ENCODE measurements around the gene LPIN3.

LPIN3 gene

DNA sequence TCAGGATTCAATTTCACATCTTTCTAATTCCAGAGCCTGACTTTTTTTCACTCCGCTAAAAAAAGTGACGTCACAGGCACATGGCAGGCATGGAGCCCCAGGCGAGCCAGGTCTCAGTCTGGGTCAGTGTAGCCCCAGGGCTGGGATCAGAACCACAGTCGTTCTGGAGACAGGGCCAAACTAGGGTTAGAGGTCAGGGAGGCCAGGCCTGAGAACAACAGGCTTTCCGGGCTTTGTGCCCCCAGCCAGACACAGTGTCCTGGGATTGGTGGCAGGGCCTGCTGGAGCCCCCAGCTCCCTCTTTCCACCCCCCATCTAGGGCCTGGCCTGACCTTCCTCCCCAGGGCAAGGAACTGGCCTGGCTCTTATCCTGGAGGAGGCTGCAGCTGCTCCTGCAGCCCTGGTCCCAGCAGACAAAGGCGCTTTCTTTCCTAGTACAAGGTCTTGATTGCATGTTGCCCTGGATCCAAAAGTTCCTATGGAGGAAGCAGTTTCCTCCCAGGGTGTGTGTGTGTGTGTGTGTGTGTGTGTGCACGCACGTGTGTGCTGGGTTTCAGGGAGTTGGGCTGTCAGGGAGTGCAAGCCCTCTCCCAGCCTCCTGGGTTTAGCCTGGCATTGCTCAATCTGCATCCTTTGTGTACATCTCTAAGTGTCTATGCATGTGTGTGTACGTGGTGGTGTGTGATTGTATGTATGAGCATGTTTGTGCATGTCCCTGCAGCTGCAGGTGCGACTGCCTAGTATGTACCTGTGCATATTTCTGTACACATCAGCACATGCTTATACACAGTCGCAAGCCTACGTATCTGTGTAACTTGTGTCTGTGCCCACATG is 52.5 kb downstream of the LPIN3 start:
- peak; percentile 72 for DNase-seq (ENCODE audit: low spot score)

DNA sequence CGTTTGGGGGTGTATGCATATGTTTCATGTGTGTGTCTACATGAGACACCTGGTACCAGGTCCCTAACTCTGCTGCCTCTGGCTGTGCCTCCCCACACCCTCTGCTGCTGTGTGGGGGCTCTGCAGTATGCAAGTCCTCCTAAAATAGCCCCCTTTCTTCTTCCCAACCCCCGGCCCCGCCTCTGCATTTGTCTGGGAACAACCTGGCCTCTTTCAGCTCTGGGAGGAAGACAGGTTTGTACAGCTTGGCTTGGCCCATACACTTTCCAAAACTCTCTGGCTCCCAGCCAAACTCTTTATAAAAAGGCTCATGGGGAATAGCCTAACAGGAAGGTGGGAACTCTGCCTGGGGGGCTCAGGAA is 53.1 kb downstream of the LPIN3 start:
- no peak for DNase-seq (ENCODE audit: low spot score)

DNA sequence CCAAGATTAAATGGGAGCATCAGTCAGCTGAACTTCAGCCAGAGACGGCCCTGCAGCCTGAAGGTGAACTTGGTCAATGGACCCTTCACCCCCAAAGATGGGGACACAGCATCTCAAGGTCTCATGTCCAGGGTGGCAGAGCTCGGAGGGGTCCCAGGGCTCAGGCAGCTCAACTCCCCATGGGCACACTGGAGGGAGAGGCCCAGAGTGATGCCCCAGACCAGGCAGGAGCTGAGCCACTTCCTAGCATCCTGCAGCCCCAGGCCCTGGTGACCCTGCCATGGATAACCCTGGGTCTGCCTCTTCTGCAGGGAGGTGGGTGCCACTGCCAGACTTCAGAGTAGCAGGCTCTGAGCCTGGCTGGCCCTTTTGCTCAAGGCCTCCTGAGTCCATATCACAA is 53.5 kb downstream of the LPIN3 start:
- DNase-seq (ENCODE audit: low spot score): no peak

DNA sequence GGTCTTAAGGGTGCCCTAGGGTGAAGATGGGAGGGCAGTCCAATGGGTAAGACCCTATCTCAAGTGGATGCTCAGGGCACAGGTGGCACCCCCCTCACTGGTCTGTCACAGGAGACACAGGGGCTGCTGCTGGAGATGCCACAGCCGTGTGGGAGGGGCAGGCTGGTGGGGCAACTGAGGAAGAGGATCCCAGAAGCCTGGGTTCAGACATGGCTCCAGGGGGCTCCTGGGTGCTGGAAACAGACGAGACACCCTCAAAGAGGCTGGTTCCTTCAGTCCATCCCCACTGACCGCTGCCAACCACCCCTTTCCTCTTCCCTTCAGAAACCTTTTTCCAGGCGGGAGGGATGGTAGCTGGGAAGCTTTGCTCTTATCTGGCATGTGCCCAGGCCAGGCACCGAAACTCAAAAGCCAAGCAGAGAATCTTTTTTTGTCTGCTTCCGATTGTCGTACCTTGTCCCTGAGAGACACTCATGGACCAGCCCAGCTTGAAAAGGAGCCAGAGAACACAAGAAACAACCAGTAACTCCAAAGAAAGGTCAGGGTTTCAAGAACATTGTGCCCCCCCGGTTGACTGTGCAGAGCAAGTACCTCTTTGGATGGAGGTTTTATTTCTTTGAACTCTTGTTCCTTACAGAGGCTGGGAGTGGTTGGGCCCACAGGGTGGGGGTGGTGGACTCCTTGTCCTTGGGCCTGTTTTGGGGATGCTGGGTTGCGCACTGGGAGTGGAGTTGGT is 54.5 kb downstream of the LPIN3 start:
- DNase-seq (ENCODE audit: low spot score): no peak

DNA sequence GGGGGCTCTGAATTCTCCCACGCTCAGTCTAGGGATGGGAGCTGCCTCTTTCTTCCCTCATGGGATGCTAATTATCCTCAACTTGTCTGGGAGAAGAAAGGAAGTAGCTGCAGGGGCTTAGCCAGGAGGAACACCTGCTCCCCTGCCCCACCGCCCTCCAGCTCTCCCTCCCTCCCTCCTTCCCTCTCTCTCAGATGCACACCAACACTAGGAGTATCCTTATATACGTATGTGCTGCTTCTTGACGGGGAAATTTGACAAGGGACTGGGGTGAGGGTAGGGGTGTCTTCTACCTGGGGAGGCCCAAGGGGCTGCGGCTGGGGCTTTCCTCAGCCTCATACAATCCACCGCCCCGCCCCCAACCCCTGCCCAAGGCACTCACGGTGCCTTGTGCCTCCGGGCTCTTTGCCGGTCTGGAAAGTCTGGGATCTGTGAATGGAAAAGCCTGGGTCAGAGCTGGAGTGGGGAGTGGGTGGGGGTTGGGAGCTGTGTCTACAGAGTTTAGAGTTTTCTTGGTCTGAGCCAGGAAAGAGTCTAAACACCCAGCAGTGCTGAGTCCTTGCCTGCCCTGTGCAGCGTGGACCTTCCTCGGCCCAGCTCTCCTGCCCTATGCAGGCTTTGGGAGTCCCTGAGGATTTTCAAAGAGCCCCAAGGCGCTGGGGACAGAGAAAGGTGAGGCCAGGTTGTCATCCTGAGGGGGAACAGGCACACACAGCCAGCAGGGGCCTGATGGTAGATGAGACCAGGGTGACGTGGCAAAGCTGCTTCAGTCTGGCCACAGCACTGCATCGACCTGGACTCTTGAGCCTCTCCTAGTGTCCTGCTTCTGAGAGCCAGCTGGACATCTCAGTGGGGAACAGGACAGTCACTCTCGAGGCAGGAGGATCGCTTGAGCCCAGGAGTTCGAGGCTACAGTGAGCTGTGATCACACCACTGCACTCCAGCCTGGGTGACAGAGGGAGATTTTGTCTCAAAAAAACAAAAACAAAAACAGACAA is 55.3 kb downstream of the LPIN3 start:
- no peak for DNase-seq (ENCODE audit: low spot score)

DNA sequence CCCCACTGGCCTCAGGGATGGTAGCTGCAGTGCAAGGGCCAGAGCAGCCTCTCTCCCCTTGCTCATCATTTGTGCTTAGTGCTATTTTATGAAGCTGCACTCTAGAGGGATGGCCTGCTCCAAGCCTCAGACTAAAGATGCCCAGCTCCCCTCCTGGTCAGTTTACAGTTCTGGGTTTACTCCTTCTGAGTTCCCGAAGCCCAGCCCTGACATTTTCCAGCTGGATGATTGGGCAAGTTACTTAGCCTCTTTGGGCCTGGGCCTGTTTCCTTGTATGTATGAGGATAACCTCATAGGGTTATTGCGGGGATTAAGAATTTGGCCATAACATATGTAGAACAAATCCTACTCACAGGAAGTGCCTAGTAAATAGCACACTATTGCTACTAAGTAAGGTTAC is 57.8 kb downstream of the LPIN3 start:
- no peak for DNase-seq (ENCODE audit: low spot score)

DNA sequence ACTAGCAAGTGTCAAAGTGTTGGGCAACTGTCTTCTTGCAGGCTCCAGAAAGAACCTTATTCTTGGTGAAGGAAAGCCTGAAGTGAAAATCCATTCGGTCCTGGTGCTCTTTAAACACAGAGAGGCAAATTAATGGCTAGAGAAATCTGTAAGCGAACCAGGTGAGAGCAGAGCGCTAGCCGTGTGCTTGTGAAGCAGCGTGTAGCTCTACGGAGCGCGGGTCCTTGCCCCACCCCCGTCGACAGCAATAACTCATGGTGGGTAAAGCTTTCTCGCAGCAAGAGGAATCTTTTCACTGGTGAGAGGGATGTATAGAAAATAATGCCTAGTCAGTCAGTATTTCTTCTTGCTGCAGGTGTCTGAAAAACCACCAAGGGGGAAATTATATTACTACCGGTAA is 63.0 kb downstream of the LPIN3 start:
- DNase-seq (ENCODE audit: low spot score): no peak

DNA sequence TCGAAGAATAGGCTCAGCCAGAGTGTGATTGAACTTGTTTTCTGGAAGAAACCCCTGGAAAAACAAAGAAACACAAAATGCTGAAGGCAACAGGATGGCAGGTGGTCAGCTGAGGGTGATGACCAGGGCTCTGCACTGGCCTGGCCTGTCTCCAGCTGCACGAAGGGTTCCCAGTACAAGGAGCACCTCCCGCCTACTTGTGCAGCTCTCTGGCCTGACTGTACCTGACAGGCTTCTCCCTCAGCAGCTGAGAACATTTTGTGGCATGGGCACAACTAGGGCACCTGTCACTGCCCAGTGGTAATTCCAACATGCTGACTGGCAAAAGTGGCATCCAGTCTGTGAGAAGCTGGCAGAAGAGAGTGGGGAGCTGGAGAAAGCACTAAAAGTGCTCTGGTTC is 64.8 kb downstream of the LPIN3 start:
- no peak for DNase-seq (ENCODE audit: low spot score)

DNA sequence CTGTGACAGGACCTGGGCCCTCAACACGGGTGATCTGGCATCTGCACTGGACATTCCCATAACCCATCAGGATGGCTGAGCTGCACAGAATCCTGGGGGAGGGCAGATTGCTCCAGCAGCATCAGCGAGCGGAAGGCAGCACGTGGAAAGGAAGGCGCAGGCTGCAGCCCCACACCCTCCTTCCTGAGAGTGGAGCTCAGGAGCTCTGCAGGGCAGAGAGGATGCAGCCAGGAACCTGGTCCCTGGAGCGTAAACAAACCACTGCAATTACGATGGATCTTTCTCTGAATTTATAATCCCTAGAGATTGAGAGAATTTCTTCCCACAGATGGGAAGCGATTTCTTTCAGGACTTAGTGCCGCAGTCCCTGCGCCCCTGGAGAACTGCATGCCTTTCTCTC is 65.7 kb downstream of the LPIN3 start:
- DNase-seq (ENCODE audit: low spot score): no peak

DNA sequence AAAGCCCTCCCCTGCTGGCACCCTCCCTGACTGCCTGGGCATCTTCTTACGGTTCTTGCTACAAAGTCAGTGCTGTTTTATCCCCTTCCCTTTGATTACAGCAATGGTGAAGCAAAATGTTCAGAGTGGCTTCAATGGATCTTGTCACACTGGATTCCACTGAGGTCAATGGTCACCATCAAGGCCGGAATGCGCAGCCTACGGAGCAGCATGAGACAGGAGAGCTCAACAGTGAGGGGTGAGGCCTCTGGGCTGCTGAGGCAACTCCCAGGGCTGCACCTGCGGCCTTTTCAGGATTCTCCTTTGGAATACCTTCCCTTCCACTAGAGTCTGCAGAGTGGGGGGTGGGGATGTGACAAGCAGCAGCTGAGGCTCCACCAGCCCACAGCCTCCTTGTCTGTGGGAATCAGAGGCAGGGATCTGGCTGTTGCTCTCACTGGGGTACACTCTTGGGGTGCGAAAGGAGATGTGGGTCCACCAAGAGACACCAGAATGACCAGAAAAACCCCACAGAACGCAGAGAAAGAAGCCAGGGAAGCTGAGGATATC is 66.3 kb downstream of the LPIN3 start:
- no peak for DNase-seq (ENCODE audit: low spot score)

DNA sequence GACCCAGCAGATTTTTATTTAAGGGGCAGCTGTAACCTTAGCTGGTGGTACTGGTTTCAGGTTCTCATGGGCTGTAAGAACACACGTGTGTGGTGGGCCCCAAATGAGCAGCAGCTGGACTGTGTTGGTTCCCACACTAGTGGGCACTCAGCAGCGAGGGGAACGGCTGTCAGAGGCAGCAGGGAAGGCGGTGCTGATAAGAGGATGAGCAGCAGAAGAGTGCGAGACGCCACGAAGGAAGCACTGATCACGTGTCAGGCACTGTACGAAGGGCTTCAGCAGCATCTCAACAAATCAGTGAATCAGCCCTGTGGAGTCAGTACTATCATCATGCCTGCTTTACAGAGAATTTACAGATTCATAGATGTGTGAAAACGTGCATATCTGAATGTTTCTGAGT is 67.0 kb downstream of the LPIN3 start:
- DNase-seq (ENCODE audit: low spot score): no peak

DNA sequence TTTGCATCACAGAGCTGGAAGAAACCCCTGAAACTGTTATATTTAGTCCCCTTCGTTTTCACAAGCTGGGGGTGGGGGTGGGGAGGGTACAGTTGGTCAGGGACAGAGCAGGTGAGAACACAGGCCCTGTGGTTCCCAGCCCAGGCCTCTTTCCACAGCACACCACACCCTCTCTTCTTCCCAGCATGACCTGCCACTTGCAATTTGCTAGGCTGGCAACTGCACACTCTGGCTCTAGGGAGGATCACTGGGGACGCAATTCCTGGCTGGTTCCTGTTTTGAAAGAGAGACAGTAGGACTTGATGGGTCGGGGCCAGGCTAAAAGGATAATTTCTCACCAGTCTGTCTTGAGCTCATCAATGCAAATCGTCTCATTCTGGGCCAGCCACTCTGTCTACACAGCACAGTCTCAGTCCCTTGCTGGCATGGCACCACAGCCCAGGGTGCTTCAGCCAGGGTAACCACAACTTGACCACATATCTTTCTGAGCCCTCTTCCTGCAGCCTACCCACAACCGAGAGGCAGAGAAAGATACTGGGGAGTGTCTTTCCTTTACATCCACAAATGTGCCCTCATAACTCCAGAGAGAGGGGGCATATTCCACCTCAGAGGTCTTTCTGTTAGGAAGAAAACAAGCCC is 67.7 kb downstream of the LPIN3 start:
- no peak for DNase-seq (ENCODE audit: low spot score)

DNA sequence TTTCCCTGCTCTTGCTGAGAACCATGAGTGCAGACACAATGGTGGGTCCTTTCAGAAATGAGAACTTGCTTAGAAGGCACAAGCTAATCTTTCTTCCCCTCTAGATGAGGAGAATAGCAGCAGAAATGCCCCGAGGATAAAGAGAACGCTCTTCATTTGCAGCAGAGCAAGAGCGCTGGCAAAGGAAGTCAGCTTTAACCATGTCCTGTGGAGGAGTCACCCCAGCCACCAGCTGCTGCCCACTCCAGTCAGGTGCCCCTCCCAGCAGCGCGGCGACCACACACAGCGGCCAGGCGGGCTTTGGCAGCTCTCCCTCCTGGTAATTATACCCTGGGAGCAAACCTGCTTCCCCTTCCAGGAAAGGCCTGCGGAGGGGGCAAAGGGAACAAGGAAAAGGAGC is 68.4 kb downstream of the LPIN3 start:
- DNase-seq (ENCODE audit: low spot score): no peak

Data from Ammon's horn (tissue), 1 donor.